ENCODE data around the gene PDE2A.

DNA sequence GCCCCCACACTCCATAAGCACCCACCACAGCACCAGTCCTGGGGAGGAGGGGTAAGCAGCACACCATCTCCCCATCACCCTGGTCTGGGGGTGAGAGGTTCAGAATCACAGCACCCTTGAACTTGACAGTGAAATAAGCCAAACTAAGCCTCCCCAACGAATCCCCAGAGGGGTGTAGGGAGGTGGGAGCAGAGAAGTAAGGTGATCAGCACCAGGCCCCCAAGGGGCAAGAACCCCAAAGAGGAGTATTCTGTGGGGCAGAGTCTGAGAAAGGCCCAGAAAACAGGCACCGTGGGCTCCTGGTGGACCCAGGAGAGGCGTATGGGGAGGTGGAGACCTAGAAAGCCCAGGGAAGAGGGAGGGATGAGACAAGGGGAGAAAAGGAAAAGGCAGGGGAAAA, 47.1 kb upstream of the PDE2A start:
- TF ChIP-seq POLR2A (IDR thresholded peaks at IDR 0.05; ENCODE audit: low read depth, low read length), result no peak
- no peak for TF ChIP-seq TAF1 (IDR thresholded peaks at IDR 0.05; ENCODE audit: borderline replicate concordance, low read depth, low read length)
